ENCODE results near the gene ECT2L.
A peak's percentile ranks its signal among the peaks of the same experiment; 100 is the strongest.

Gene ECT2L

DNA sequence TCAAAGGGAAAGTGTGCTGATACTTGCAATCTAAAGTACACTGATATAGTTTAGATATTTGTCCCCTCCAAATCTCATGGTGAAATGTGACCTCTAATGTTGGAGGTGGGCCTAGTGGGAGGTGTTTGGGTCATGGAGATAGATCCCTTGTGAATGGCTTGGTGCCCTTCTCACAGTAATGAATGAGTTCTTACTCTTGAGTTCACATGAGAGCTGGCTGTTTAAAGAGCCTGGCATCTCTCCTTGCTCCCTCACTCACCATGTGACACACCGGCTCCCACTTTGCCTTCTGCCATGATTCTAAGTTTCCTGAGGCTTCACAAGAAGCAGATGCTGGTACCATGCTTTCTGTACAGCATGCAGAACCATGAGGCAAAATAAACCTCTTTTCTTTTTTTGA lies 114.1 kb downstream of the ECT2L start:
- in situ Hi-C loops (cut with MboI; ENCODE audit: low pct_unique_long_range_greater_than_20kb, low sequenced_read_pairs, unreplicated experiment): no loop called here
- no peak for DNase-seq (ENCODE audit: low spot score)
- TF ChIP-seq, protein P1, sequence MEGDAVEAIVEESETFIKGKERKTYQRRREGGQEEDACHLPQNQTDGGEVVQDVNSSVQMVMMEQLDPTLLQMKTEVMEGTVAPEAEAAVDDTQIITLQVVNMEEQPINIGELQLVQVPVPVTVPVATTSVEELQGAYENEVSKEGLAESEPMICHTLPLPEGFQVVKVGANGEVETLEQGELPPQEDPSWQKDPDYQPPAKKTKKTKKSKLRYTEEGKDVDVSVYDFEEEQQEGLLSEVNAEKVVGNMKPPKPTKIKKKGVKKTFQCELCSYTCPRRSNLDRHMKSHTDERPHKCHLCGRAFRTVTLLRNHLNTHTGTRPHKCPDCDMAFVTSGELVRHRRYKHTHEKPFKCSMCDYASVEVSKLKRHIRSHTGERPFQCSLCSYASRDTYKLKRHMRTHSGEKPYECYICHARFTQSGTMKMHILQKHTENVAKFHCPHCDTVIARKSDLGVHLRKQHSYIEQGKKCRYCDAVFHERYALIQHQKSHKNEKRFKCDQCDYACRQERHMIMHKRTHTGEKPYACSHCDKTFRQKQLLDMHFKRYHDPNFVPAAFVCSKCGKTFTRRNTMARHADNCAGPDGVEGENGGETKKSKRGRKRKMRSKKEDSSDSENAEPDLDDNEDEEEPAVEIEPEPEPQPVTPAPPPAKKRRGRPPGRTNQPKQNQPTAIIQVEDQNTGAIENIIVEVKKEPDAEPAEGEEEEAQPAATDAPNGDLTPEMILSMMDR (IDR thresholded peaks at IDR 0.05; ENCODE audit: extremely low read depth, insufficient read depth, missing control alignments): no peak

DNA sequence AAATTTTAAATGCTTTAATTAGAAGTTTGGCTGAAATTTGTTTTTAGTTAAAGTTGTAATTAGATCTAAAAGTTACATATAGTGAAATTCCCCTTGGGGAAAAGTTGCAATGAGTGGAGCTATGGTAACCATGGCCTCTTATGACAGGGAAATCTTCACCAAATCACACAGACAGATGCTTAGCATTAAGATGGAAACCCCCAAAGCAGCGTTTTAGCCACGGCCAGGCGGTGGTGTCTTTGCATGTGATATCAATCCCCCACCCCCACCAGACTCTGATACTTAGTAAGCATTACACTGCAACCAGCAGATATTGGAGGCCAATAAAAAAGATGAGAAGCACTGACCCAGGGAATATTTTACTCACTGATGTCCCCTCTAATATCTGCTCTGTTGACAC lies 116.4 kb downstream of the ECT2L start:
- in situ Hi-C loops (cut with MboI; ENCODE audit: low pct_unique_long_range_greater_than_20kb, low sequenced_read_pairs, unreplicated experiment): no loop called here
- TF ChIP-seq, protein P1 (IDR thresholded peaks at IDR 0.05; ENCODE audit: extremely low read depth, insufficient read depth, missing control alignments): no peak
- DNase-seq (ENCODE audit: low spot score): peak; percentile 24

DNA sequence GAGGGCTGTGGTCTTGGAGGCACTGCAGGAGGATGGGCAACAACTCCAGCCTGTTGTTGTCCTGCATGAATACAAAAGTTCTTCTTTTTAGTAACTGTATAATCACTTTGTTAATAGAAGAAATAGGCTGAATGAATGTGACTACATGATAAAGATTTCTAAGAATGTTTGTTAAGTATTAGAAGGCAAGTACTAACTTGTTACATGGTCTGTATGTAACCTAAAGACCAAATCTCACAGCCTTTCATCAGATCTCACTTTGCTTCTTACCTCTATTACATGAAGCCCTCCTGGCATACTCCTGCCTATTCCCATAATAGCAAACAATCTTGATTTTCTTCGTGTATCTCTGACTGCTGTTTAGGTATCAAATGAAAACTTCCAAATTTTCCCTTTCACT lies 118.8 kb downstream of the ECT2L start:
- TF ChIP-seq, protein P1 (IDR thresholded peaks at IDR 0.05; ENCODE audit: extremely low read depth, insufficient read depth, missing control alignments): no peak
- DNase-seq (ENCODE audit: low spot score): no peak
- in situ Hi-C loops (cut with MboI; ENCODE audit: low pct_unique_long_range_greater_than_20kb, low sequenced_read_pairs, unreplicated experiment): no loop called here

DNA sequence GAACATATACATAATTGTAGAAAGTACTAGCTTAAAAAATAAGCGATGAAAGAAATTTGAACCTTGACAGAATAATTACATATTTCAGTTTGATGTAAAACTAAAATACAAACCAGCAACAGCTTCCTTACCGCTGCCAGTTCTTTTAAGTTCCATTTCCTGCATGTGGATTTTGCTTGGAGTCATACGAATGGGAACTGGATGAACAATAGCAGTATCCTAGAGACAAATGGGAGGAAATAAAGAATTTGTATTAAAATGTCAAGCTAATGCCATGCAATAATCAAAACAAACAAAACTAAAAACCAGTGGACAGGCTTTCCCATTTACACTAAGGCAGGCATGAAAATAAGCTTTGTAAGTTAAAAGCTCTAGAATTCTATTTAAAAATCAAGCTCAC lies 125.0 kb downstream of the ECT2L start:
- DNase-seq (ENCODE audit: low spot score): no peak
- in situ Hi-C loops (cut with MboI; ENCODE audit: low pct_unique_long_range_greater_than_20kb, low sequenced_read_pairs, unreplicated experiment): no loop called here
- TF ChIP-seq, protein P1 (IDR thresholded peaks at IDR 0.05; ENCODE audit: extremely low read depth, insufficient read depth, missing control alignments): no peak

DNA sequence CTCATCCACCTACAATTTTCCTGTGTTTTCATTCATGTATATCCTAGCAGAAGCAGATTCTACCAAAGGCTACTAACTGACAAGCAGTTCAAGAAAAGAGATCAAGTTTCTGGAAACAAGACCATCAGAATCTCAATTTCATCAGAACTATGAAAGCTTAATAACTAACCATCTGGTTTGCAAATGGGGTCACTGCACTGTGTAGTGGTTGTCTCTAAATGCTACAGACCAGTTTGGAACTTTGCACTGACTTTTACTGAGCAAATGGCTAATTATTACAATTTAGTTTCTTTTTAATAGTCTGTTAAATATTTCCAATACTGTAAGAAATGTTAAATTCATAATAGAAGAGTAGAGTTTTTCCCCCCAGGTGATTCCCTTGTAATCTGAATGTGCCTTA lies 127.7 kb downstream of the ECT2L start:
- in situ Hi-C loops (cut with MboI; ENCODE audit: low pct_unique_long_range_greater_than_20kb, low sequenced_read_pairs, unreplicated experiment): no loop called here
- DNase-seq (ENCODE audit: low spot score): no peak
- TF ChIP-seq, protein P1 (IDR thresholded peaks at IDR 0.05; ENCODE audit: extremely low read depth, insufficient read depth, missing control alignments): no peak

DNA sequence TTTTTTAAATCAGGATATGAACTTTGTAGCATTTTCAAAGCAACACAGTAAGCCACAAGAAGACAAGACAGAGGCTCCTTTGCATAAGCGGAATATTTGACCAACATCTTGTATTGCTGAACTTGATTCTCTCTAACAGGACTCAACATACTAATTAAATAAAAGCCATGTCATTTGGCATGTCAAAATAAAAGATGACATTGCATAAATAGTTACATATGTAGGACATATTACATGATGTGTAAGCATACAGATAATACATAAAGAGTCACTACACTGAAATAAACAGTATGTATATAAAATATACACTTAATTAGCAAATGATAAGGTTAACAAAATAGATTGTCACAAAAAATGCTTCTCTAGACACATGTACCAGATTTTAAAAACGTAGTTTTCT lies 129.9 kb downstream of the ECT2L start:
- TF ChIP-seq, protein P1 (IDR thresholded peaks at IDR 0.05; ENCODE audit: extremely low read depth, insufficient read depth, missing control alignments): no peak
- in situ Hi-C loops (cut with MboI; ENCODE audit: low pct_unique_long_range_greater_than_20kb, low sequenced_read_pairs, unreplicated experiment): no loop called here
- DNase-seq (ENCODE audit: low spot score): no peak

DNA sequence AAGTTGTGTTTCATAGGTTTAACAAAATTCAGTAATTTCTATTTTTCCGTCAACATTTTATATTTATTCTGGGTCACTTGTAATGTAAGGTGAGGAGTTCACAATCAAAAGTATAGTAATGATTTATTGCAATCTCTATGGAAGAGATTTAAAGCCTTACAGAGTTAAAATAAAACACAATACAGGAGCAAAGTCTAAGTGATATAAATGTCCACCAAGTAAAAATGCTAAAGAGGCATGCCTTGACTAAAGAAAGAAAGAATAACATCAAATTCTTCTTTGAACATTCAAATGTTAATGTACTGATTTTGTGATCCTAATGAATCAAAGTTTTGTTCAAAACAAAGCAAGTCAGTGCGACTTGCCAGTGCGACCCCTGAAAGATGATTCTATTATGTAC lies 130.7 kb downstream of the ECT2L start:
- TF ChIP-seq, protein P1 (IDR thresholded peaks at IDR 0.05; ENCODE audit: extremely low read depth, insufficient read depth, missing control alignments): no peak
- DNase-seq (ENCODE audit: low spot score): no peak
- in situ Hi-C loops (cut with MboI; ENCODE audit: low pct_unique_long_range_greater_than_20kb, low sequenced_read_pairs, unreplicated experiment): no loop called here
